Neural cell (in vitro differentiated cells): ENCODE data around the gene NMNAT3. TPM values are rescaled to one million over a fixed set of nuclear protein-coding genes. Genes with fewer than 3 reads are reported as not detected.

Experiments
- H2AFZ ChIP-seq: fragments of 200-600, 300-800 bp; sonication (generic), shearing (Covaris generic); 2 replicates; pipeline ENCODE4 v1.6.0; 2014; ENCODE audit warnings: low read depth, mild to moderate bottlenecking, antibody characterized with exemption, low read length, moderate library complexity
- H3F3A ChIP-seq: fragments of 200-600 bp; shearing (Covaris generic); 2 replicates; pipeline ENCODE4 v1.6.1; 2016; ENCODE audit warnings: mild to moderate bottlenecking, moderate library complexity, mixed read lengths, antibody characterized with exemption, low read length; ENCODE audit not compliant: insufficient read depth, poor library complexity, severe bottlenecking
- H3K27ac ChIP-seq: fragments of 200-600, 300-800 bp; sonication (generic), shearing (Covaris generic); 2 replicates; pipeline ENCODE4 v1.5.1; 2014; ENCODE audit warnings: mild to moderate bottlenecking, low read length, moderate library complexity
- H3K27me3 ChIP-seq: fragments of 300-800, 200-600 bp; sonication (generic), shearing (Covaris generic); 2 replicates; pipeline ENCODE4 v1.6.0; 2014; ENCODE audit warnings: mild to moderate bottlenecking, low read depth, low read length, moderate library complexity; ENCODE audit not compliant: insufficient read depth
- H3K36me3 ChIP-seq: fragments of 300-800, 200-600 bp; sonication (generic), shearing (Covaris generic); 2 replicates; pipeline ENCODE4 v1.5.1; 2014; ENCODE audit warnings: mild to moderate bottlenecking, antibody characterized with exemption, low read length, moderate library complexity; ENCODE audit not compliant: insufficient read depth
- H3K4me2 ChIP-seq: fragments of 300-800, 200-600 bp; sonication (generic), shearing (Covaris generic); 2 replicates; pipeline ENCODE4 v1.6.0; 2014; ENCODE audit warnings: mild to moderate bottlenecking, low read length
- H3K4me3 ChIP-seq: fragments of 300-800, 200-600 bp; sonication (generic), shearing (Covaris generic); 2 replicates; pipeline ENCODE4 v1.5.1; 2014; ENCODE audit warnings: mild to moderate bottlenecking, low read length, moderate library complexity
- H3K79me2 ChIP-seq: fragments of 200-600 bp; shearing (Covaris generic); replicated peaks from 2 replicates; pipeline ENCODE4 v1.6.0; 2014; ENCODE audit warnings: mild to moderate bottlenecking, low read length, moderate library complexity; ENCODE audit not compliant: insufficient read depth
- H3K9ac ChIP-seq: fragments of 300-800, 200-600 bp; sonication (generic), shearing (Covaris generic); 2 replicates; pipeline ENCODE4 v1.6.1; 2016; ENCODE audit warnings: mild to moderate bottlenecking, low read length, mixed read lengths
- H3K9me2 ChIP-seq: fragments of 200-600 bp; shearing (Covaris generic); 2 replicates; pipeline ENCODE4 v1.6.1; 2016; ENCODE audit warnings: mild to moderate bottlenecking, low read length, mixed read lengths; ENCODE audit not compliant: insufficient read depth
- H3K9me3 ChIP-seq: fragments of 200-600, 300-800 bp; sonication (generic), shearing (Covaris generic); 2 replicates; pipeline ENCODE4 v1.6.1; 2016; ENCODE audit warnings: mild to moderate bottlenecking, mixed run types, low read length, moderate library complexity, mixed read lengths
- H4K20me1 ChIP-seq: fragments of 200-600 bp; shearing (Covaris generic); 2 replicates; pipeline ENCODE4 v1.6.1; 2016; ENCODE audit warnings: mild to moderate bottlenecking, mixed run types; ENCODE audit not compliant: insufficient read depth
- CTCF ChIP-seq: fragments of 450-650 bp; IDR thresholded peaks from 2 replicates; pipeline ENCODE4 v1.5.1; 2014; ENCODE audit warnings: antibody characterized with exemption, mild to moderate bottlenecking, moderate library complexity; ENCODE audit not compliant: poor library complexity, severe bottlenecking
- EP300 ChIP-seq: fragments of 450-650 bp; conservative IDR thresholded peaks from 2 replicates; pipeline ENCODE4 v1.6.1; 2014; ENCODE audit warnings: antibody characterized with exemption, mild to moderate bottlenecking, moderate library complexity; ENCODE audit not compliant: poor library complexity, severe bottlenecking
- EZH2 ChIP-seq: fragments of 200-600, 300-800 bp; shearing (Covaris generic), sonication (generic); IDR thresholded peaks from 2 replicates; pipeline ENCODE4 v1.6.1; 2014; ENCODE audit warnings: antibody characterized with exemption, low read length, borderline replicate concordance, mild to moderate bottlenecking; ENCODE audit not compliant: insufficient read depth, poor library complexity, severe bottlenecking
- MXI1 ChIP-seq: fragments of 450-650 bp; conservative IDR thresholded peaks from 2 replicates; pipeline ENCODE4 v1.6.1; 2014; ENCODE audit warnings: antibody characterized with exemption, mild to moderate bottlenecking; ENCODE audit not compliant: poor library complexity, severe bottlenecking
- POLR2AphosphoS5 ChIP-seq: IDR thresholded peaks from 2 replicates; pipeline ENCODE4 v1.6.1; 2012
- RAD21 ChIP-seq: fragments of 450-650 bp; conservative IDR thresholded peaks from 2 replicates; pipeline ENCODE4 v1.6.1; 2014; ENCODE audit warnings: antibody characterized with exemption, mild to moderate bottlenecking, moderate library complexity
- REST ChIP-seq: IDR thresholded peaks from 2 replicates; pipeline ENCODE4 v1.6.1; 2012; ENCODE audit warnings: borderline replicate concordance
- SMC3 ChIP-seq: fragments of 450-650 bp; conservative IDR thresholded peaks from 2 replicates; pipeline ENCODE4 v1.6.1; 2014; ENCODE audit warnings: antibody characterized with exemption, mild to moderate bottlenecking, moderate library complexity; ENCODE audit not compliant: poor library complexity
- TAF1 ChIP-seq: IDR thresholded peaks from 2 replicates; pipeline ENCODE4 v1.6.1; 2012; ENCODE audit warnings: low read depth
- polyA plus RNA-seq: library from polyadenylated mRNA; depleted of rRNA; stranded (reverse); fragments of >200 nt; gene quantifications from 2 replicates; pipeline ENCODE4 v1.2.3, GENCODE V29; 2014

The NMNAT3 gene
- polyA plus RNA-seq, 1 donor from 2014 or later: 2.3 TPM

- Histone ChIP-seq H4K20me1 (no peaks in the 10 kb centered on the region), H3K27ac (no peak overlapping the region), H3F3A (no peaks in the 10 kb centered on the region), H3K27me3 (no peaks in the 10 kb centered on the region), H3K9me3 (no peaks in the 10 kb centered on the region), H3K36me3 (no peaks in the 10 kb centered on the region), H3K9ac (no peak overlapping the region), H2AFZ (no peak overlapping the region), H3K4me3 (no peak overlapping the region), H3K79me2 (no peaks in the 10 kb centered on the region), H3K9me2 (no peaks in the 10 kb centered on the region), H3K4me2 (no peak overlapping the region)
- TF ChIP-seq POLR2AphosphoS5: no peak
- TF ChIP-seq EZH2: no peak
- no peak for TF ChIP-seq TAF1
- TF ChIP-seq MXI1: no peak
- TF ChIP-seq RAD21: no peak
- TF ChIP-seq SMC3: no peak
- TF ChIP-seq EP300: no peak
- TF ChIP-seq REST: no peak
- no peak for TF ChIP-seq CTCF
These were observed 130.1 kb downstream of the NMNAT3 start for GRCh38 chr3:139547666-139548065.

- H3K27me3 ChIP-seq: no peaks in the 10 kb centered on the region
- H3K9me2 ChIP-seq: no peaks in the 10 kb centered on the region
- no peaks in the 10 kb centered on the region for H3K36me3 ChIP-seq
- no peak overlapping the region for H3K27ac ChIP-seq
- TF ChIP-seq SMC3 (no peak), REST (no peak), MXI1 (no peak), TAF1 (no peak), CTCF (no peak), RAD21 (no peak), EP300 (no peak), EZH2 (no peak), POLR2AphosphoS5 (no peak)
- H3K9ac ChIP-seq: no peak overlapping the region
- H3K4me3 ChIP-seq: no peak overlapping the region
- H4K20me1 ChIP-seq: no peaks in the 10 kb centered on the region
- H2AFZ ChIP-seq: no peak overlapping the region
- no peaks in the 10 kb centered on the region for H3K9me3 ChIP-seq
- H3K4me2 ChIP-seq: no peak overlapping the region
- H3K79me2 ChIP-seq: no peaks in the 10 kb centered on the region
- no peaks in the 10 kb centered on the region for H3F3A ChIP-seq
These were observed 131.0 kb downstream of the NMNAT3 start for GRCh38 chr3:139546772-139547171.
